DMS 273 (cell line): ENCODE data around the gene ANO1.

Experiments used
- DNase-seq: peaks from one replicate; lab custom pipeline; 2025; ENCODE audit not compliant: unreplicated experiment; lab: John Stamatoyannopoulos, UW

The ANO1 gene

DNA sequence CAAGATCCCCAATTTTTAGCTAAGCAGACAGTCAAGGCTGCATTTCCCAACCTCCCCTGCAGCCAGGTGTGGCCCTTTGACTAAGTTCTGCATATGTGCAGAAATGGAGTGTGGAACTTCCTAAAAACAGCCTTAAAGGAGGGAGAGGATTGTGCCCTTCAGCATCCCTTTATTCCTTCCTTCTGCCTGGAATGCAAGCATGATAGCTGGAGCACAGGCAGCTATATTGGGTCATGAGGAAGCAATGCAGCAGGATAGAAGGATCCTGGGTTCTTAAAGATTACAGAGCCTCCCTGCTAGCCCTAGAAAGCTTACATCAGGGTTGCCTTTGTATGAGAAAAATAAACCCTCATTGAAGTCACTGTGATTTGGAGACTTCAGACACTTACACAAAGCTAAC, 154.9 kb downstream of the ANO1 start:
- DNase-seq: no peak

DNA sequence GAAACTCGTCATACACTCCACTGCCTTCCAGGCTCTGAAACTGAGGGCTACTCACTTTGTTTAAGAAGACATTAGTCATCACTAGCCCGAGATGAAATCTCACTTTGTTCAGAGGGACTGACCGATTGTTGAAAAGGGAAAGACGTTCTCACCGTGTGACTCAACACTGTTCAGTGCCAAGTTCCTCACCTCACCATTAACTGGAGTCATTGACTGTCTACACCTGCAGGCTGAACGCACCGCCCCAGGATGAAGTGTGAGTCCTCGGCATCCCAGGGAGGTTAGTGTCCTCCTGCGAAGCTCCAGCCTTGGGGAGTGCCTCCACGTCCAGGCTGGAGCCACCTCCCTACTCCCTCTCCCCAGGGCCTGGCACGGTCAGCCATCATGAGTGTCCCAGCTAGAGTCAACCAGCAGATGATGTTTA, 155.4 kb downstream of the ANO1 start:
- DNase-seq: no peak

- DNase-seq: no peak
These were observed 155.8 kb downstream of the ANO1 start for GRCh38 chr11:70233962-70234361.
